ENCODE results near the gene FYN.
"Not testable (repeated sequence)": the region's sequence is repeated elsewhere in the genome, so short reads cannot be mapped to it uniquely, and the experiment has no call there.

The FYN gene

GRCh38 chr6:111648100-111648499, 225.2 kb downstream of the FYN start:
- DNase-seq, result no peak

GRCh38 chr6:111646942-111647341, 226.3 kb downstream of the FYN start:
- DNase-seq, result no peak

- DNase-seq, result no peak
These were observed 227.2 kb downstream of the FYN start for GRCh38 chr6:111646034-111646433.

- DNase-seq, result no peak
These were observed 228.3 kb downstream of the FYN start for GRCh38 chr6:111644893-111645430.

- DNase-seq, result peak; percentile 15 to 57
These were observed 230.6 kb downstream of the FYN start for GRCh38 chr6:111642463-111643158.

- DNase-seq, result no peak
These were observed 234.0 kb downstream of the FYN start for GRCh38 chr6:111639266-111639665.

- not testable (repeated sequence) for DNase-seq
These were observed 238.3 kb downstream of the FYN start for GRCh38 chr6:111634981-111635380.

GRCh38 chr6:111633822-111634221, 239.4 kb downstream of the FYN start:
- DNase-seq, result no peak

- no peak for DNase-seq
These were observed 240.6 kb downstream of the FYN start for GRCh38 chr6:111632468-111633247.

- DNase-seq, result no peak
These were observed 241.3 kb downstream of the FYN start for GRCh38 chr6:111631903-111632460.

- DNase-seq, result no peak
These were observed 242.2 kb downstream of the FYN start for GRCh38 chr6:111631018-111631417.

- no peak for DNase-seq
These were observed 245.0 kb downstream of the FYN start for GRCh38 chr6:111628142-111628850.

- no peak for DNase-seq
These were observed 246.8 kb downstream of the FYN start for GRCh38 chr6:111626441-111626840.

GRCh38 chr6:111625461-111626391, 247.5 kb downstream of the FYN start:
- no peak for DNase-seq

GRCh38 chr6:111625099-111625416, 248.2 kb downstream of the FYN start:
- DNase-seq, result no peak

GRCh38 chr6:111624401-111625098, 248.7 kb downstream of the FYN start:
- DNase-seq, result no peak

GRCh38 chr6:111623046-111623718, 250.1 kb downstream of the FYN start:
- DNase-seq, result no peak

- DNase-seq, result no peak
These were observed 253.1 kb downstream of the FYN start for GRCh38 chr6:111620169-111620568.

- no peak for DNase-seq
These were observed 254.8 kb downstream of the FYN start for GRCh38 chr6:111618407-111618806.

- DNase-seq, result no peak
These were observed 256.1 kb downstream of the FYN start for GRCh38 chr6:111617149-111617548.

Data from CD4-positive, alpha-beta T cell treated with Interleukin-4 for 1 hour (primary cell).